ENCODE measurements around the gene FBRSL1. TPM values are rescaled to one million over a fixed set of nuclear protein-coding genes. Genes with fewer than 3 reads are reported as not detected.
A peak's percentile ranks its signal among the peaks of the same experiment; 100 is the strongest.
"Not testable (repeated sequence)": the region's sequence is repeated elsewhere in the genome, so short reads cannot be mapped to it uniquely, and the experiment has no call there.

FBRSL1 gene
- total RNA-seq, 1 experiment from 2014 or later = 1.2 TPM

DNA sequence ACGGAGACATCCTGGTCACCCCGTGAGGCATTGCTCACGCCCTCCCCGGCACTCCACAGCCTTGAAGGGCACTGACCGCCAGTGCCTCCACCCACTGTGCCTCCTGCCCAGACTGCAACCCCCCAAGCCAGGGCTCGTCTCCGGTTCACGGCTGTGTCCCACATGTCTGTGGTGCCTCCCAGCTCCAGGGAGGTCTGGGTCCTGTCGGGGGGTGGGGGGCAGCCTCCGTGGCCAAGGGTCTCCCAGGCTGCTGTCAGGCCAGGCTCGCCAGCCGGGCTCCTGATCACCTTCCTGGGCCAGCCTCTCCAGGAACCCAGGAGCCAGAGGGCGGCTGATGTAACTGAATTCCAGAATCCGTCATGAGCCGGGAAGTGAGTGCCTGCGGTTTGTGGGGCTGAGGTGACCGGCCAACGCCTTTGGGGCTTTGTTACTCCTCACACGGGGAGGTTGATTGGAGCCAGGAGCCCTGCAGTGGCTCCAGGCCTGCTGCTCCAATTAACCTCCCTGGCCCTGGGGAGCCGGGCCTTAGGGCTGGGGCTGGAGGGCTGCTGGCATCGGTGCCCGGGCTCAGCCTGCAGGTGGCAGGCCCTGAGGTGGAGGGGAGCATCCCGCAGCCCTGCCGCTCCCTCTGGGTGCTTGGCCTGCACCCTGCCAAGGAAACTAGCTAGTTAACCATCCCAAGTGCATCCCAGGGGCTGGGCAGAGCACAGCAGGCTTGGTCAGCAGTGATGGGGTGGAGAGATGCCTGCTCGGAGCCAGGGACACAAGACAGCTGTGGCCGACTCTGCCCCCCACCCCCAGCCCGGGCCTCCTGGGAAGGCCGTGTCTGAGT lies 36.4 kb upstream of the FBRSL1 start:
- DNase-seq (ENCODE audit: low read depth) = peak; percentile 54

DNA sequence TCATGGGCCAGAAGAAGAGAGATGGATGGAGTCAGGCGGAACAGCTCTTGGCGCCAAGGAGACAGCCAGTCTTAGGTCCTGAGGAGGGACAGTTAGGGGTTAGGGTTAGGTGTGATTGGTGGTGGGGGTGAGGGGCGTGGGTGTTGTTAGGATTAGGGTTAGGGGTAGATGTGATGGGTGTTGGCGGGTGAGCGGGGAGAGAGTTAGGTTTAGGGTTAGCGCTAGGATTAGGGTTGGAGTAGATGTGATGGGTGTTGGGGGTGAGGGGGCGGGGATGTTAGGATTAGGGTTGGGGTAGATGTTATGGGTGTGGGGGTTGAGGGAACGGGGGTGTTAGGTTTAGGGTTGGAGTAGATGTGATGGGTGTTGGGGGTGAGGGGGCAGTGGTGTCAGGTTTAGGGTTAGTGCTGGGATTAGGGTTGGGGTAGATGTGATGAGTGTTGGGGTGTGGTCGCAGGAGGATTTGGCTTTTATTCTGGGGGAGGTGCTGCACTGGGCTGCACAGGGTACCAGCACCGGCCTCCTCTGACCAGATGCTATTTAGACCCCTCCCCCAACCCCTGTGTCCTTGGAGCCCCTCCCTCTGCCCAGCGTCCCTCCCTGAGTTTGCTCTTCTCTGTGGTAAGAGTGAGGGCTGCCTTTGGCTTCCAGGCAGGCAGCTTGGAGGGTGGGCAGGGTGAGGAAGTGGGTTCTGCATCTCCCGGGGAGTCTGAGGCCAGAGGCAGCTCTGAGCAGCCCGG lies 35.6 kb upstream of the FBRSL1 start:
- DNase-seq (ENCODE audit: low read depth) = no peak

DNA sequence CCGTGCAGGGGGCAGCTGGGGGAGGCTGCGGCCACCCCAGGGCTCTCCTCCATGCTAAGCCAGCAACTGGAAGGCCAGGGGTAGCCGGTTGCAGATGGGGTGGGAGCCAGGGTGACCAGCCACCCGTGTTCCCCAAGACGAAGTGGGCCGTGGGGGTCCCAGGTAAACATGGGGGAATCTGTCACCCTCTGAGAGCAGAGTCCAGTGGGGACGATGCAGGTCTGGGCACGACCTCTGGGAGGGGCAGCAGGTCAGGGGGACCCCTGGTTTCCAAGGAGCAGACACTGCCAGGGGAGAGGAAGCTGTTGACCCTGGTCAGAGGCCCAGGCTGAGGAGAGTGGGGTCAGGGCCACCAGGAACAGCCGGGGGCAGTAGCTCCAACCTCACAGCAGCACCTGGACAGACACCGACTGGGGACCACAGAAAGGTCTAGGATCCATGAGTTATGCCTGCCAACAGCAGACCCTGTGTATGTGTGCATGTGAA lies 35.0 kb upstream of the FBRSL1 start:
- DNase-seq (ENCODE audit: low read depth) = no peak

- no peak for DNase-seq (ENCODE audit: low read depth)
Observed at GRCh38 chr12:132455565-132455964, 34.4 kb upstream of the FBRSL1 start.

- DNase-seq (ENCODE audit: low read depth) = no peak
Observed at GRCh38 chr12:132456186-132456943, 33.6 kb upstream of the FBRSL1 start.

DNA sequence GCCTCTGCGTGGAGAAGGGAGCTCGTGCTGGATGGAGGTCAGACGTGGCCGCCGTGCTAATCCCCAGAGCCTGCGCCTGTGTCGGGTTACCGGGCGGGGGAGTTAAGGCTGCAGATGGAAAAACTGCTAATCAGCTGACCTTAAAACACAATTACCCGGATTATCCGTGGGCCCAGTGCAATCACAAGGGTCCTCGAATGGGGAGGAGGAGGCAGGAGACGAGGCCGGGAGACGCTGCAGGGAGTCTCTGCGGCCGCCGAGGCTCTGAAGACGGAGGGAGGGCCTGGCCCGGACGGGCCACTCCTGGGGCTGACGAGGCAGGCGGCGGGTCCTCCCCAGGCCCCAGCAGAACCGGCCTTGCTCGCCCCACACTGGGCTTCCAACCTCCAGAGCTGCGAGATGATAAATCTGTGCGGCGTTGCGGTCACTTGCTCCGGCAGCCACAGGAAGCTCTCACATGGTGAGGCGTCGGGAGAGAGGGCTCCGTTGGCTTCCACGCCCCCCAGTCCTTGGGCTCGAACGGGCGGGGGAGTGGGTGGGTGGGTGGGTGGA lies 32.9 kb upstream of the FBRSL1 start:
- no peak for DNase-seq (ENCODE audit: low read depth)

DNA sequence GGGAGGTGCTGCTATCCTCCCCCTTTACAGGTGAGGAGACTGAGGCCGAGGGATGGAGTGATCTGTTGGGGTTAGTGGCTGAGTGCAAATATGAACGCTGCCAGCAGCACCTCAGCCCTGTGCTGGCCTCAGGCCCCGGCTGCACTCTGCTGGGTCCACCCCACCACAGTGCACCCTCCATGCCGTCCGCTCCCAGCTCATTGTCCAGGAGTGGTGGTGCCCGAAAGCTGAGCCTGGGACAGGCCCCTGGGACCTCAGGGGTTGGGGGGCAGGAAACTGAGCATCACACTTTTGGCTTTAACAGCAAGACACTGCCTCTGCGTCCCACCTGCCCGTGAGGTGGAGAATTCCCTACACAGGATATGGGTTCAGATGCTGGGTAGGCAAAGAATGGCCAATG lies 31.5 kb upstream of the FBRSL1 start:
- DNase-seq (ENCODE audit: low read depth) = no peak

GRCh38 chr12:132458846-132459641 lies 30.9 kb upstream of the FBRSL1 start:
- DNase-seq (ENCODE audit: low read depth) = no peak

DNA sequence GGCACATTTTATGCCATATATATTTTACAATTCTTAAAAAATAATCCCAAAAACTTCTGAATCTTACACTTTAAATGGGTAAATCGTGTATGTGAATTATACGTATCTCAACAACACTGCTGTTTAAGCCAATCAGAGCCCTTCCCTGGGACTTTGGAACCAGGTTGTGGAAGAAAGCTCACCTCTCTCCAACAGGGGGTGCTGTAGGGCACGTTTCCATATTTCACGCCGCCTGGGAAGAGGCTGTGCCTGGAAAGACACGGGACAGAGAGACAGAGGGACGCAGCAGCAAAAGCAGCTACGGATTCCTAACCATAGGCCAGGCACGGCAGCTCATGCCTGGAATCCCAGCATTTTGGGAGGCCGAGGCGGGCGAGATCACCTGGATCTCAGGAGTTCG lies 29.4 kb upstream of the FBRSL1 start:
- no peak for DNase-seq (ENCODE audit: low read depth)

DNA sequence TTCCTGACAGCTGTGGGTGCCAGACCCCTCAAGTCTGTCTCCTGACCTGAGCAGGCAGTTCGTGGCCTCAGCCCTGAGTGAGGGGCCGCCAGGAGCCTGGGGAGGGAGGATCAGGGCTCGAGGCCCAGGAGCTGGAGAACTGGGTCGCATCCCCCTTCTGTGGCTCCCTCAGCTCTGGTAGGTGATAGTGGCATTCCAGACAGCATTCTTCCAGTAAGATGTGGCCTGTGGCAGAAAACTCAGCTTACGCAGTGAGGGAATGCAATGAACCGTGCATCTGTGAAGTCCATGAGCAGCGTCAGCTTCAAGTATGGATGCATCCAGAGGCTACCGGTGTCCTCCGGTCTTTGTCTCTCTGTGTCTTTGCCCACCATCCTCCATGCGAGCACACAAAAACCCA lies 28.4 kb upstream of the FBRSL1 start:
- no peak for DNase-seq (ENCODE audit: low read depth)

- DNase-seq (ENCODE audit: low read depth) = no peak
Observed at GRCh38 chr12:132462788-132463187, 27.2 kb upstream of the FBRSL1 start.

DNA sequence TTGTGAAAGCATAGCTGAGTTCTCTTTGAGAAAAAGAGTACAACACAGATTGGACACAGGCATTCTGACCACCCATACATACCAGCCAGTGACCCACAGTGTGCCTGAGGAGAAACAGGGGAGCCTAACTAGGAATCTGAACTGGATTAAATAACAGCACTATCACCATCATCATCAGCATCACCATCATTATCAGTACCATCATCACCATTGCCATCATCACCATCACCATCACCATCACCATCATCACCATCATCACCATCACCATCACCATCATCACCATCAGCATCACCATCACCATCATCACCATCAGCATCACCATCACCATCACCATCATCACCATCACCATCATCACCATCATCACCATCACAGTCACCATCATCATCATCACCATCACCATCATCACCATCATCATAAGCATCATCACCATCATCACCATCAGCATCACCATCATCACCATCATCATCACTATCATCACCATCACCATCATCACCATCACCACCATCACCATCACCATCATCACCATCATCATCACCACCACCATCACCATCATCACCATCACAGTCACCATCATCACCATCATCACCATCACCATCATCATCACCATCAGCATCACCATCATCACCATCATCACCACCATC lies 26.5 kb upstream of the FBRSL1 start:
- DNase-seq (ENCODE audit: low read depth) = not testable (repeated sequence)

GRCh38 chr12:132464304-132464703 lies 25.6 kb upstream of the FBRSL1 start:
- not testable (repeated sequence) for DNase-seq (ENCODE audit: low read depth)

GRCh38 chr12:132464820-132465219 lies 25.1 kb upstream of the FBRSL1 start:
- DNase-seq (ENCODE audit: low read depth) = no peak

GRCh38 chr12:132465269-132466190 lies 24.4 kb upstream of the FBRSL1 start:
- DNase-seq (ENCODE audit: low read depth) = no peak

DNA sequence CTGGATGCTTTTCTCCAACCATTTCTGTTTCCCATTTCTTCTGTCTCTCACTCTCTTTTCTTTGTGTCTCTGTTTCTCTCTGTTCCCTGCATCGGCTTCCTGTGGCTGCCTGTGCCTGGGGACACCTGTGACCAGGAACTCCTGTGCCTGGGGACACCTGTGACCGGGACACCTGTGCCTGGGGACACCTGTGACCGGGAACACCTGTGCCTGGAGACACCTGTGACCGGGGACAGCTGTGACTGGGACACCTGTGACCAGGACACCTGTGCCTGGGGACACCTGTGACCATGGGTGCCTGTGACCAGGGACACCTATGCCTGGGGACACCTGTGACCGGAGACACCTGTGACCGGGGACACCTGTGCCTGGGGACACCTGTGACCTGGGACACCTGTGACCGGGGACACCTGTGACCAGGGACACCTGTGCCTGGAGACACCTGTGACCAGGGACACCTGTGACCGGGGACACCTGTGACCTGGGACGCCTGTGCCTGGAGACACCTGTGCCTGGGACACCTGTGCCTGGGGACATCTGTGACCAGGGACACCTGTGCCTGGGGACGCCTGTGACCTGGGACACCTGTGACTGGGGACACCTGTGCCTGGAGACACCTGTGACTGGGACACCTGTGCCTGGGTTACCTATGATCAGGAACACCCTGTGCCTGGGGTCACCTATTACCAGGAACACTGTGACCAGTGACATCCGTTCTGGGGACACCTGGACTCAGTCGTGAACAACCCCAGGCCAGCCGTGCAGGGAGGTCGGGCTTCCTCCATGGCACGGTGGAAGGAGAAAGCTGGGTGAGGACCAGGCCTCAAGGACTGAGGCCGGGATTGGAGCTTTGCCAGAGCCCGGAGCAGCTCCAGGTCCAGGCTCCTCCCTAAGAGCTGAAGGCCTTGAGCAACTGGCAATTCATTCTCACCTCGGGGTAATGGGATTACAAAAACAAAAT lies 23.4 kb upstream of the FBRSL1 start:
- DNase-seq (ENCODE audit: low read depth) = no peak

GRCh38 chr12:132467511-132467910 lies 22.4 kb upstream of the FBRSL1 start:
- DNase-seq (ENCODE audit: low read depth) = no peak

- no peak for DNase-seq (ENCODE audit: low read depth)
Observed at GRCh38 chr12:132469423-132469822, 20.5 kb upstream of the FBRSL1 start.
